HEK293T (cell line): Measurements from ENCODE around the gene TDRD1.

Source experiments
- ELF4 ChIP-seq: fragments of 450-650 bp; IDR thresholded peaks from 2 replicates; pipeline ENCODE4 v1.6.1; 2017; ENCODE audit warnings: antibody characterized with exemption
- FOXA1 ChIP-seq: fragments of 450-650 bp; IDR thresholded peaks from 2 replicates; pipeline ENCODE4 v1.6.1; 2016; ENCODE audit warnings: mild to moderate bottlenecking
- L3MBTL2 ChIP-seq: fragments of 450-650 bp; conservative IDR thresholded peaks from 2 replicates; pipeline ENCODE4 v1.6.1; 2016; ENCODE audit warnings: mild to moderate bottlenecking
- LEF1 ChIP-seq: fragments of 450-650 bp; IDR thresholded peaks from 2 replicates; pipeline ENCODE4 v1.6.1; 2017; ENCODE audit warnings: mild to moderate bottlenecking, borderline replicate concordance
- NFRKB ChIP-seq: fragments of 450-650 bp; IDR thresholded peaks from 2 replicates; pipeline ENCODE4 v1.6.1; 2016; ENCODE audit warnings: mild to moderate bottlenecking, moderate library complexity
- SUZ12 ChIP-seq: fragments of 450-650 bp; IDR thresholded peaks from 2 replicates; pipeline ENCODE4 v1.6.1; 2016; ENCODE audit warnings: mild to moderate bottlenecking
- ZNF384 ChIP-seq: fragments of 450-650 bp; IDR thresholded peaks from 2 replicates; pipeline ENCODE4 v1.6.1; 2016
- TF ChIP-seq, protein P1 (sequence below): fragments of 450-650 bp; IDR thresholded peaks from 2 replicates; pipeline ENCODE4 v1.6.1; 2016

DNA sequence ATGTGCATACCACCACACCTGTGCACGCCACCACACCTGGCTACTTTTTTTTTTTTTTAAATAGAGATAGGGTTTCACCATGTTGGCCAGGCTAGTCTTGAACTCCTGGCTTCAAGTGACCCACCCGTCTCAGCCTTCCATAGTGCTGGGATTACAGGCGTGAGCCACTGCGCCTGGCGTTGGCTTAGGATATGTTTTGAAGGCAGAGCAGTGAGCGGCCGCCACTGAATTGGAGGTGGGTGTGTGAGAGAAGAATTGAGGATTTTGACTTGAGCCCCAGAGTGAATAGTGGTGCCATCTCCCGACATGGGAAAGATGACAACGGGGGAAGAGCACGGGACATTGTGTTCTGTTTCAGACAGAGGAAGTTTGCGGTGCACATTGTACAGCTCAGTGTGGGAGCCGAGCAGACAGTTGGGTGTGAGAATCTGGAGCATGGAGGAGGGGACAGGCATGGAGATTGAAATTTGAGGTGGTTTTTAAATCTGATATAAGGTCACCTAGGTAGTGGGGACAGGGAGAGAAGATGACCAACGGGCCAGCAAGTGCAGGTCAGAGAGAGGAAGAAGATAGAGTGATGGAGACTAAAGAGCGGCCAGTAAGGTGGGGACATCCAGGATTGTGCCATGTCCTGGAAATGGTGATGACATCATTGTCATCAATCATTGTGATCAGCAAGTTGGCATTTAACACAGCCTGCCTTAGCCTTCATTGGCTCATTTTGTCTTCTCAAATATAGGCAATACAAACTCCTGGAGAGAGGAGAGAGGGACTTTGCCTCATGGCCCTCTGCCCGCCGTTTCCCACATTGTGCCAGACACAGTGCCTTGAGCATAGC lies 95.7 kb downstream of the TDRD1 start:
- TF ChIP-seq, protein P1, sequence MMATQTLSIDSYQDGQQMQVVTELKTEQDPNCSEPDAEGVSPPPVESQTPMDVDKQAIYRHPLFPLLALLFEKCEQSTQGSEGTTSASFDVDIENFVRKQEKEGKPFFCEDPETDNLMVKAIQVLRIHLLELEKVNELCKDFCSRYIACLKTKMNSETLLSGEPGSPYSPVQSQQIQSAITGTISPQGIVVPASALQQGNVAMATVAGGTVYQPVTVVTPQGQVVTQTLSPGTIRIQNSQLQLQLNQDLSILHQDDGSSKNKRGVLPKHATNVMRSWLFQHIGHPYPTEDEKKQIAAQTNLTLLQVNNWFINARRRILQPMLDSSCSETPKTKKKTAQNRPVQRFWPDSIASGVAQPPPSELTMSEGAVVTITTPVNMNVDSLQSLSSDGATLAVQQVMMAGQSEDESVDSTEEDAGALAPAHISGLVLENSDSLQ, result peak; percentile 22; the same call in 1 of the 2 replicates
- no peak for TF ChIP-seq FOXA1
- no peak for TF ChIP-seq ZNF384
- no peak for TF ChIP-seq SUZ12
- no peak for TF ChIP-seq L3MBTL2
- no peak for TF ChIP-seq LEF1
- TF ChIP-seq NFRKB, result no peak
- TF ChIP-seq ELF4, result no peak
